Measurements from ENCODE around the gene HGS. TPM values are rescaled to one million over a fixed set of nuclear protein-coding genes. Genes with fewer than 3 reads are reported as not detected.
A peak's percentile ranks its signal among the peaks of the same experiment; 100 is the strongest.

HGS gene
- total and polyA plus RNA-seq, 2 of the 13 experiments (the other 11 are each of a cell fraction or from before 2014, with no cell fraction given): 73.3 to 78.1 TPM

DNA sequence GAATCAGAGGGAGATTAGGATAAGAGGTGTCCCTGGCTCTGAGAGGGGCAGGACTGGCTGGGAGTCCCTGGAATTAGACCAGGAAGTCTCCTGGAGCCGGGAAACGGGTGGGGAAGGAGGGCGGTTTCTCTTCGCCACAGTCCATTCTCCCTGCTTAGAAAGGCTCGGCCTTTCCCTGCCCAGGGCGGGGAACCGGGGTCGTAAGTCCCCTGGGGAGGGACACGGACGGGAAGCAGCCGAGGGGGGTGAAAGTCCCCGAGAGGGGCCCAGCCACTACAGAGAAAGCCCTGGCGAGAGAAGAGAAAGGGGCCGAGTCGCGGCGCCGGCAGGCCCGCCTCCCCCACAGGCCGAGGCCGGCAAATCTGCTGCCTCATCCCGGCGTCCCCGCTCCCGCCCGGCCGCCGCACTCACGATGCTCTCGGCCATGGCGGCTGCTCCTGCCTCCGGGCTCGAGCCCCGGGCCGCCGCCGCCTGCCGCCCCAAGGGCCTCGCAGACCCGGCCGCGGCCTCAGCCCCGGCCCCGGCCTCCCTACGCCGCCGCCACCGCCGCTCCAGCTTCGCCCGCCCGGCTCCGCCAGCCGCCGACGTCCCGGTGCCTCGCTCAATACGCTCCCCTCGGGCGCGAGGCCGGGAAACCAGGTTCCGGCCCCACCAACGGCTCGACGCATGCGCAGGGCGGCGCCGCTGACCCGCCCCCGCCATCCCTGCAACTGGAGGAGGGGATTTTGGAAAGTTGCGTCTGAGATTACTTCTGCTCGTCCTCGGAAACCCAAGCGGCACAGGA, 47.1 kb upstream of the HGS start, which contains the start of the genes NPLOC4 and TSPAN10 (continued):
- TF ChIP-seq ELF3 (CRISPR knock-in tag; IDR thresholded peaks at IDR 0.05) (peak; percentile 71), ZNF225 (CRISPR knock-in tag; IDR thresholded peaks at IDR 0.05) (peak; percentile 62; the same call in 1 of the 2 replicates), ZNF7 (CRISPR knock-in tag; IDR thresholded peaks at IDR 0.05) (peak; percentile 54; the same call in 1 of the 2 replicates), ATF1 (CRISPR knock-in tag; IDR thresholded peaks at IDR 0.05) (no peak), KDM2A (CRISPR knock-in tag; IDR thresholded peaks at IDR 0.05; ENCODE audit: borderline replicate concordance, low read depth) (peak; percentile 98), PLRG1 (conservative IDR thresholded peaks at IDR 0.05) (no peak), HMG20B (CRISPR knock-in tag; conservative IDR thresholded peaks at IDR 0.05) (0 out of 2 replicates have a peak, but pooled peaks have one; percentile 11), THYN1 (CRISPR knock-in tag; IDR thresholded peaks at IDR 0.05; ENCODE audit: borderline replicate concordance, low read depth) (no peak), ZNF724P (CRISPR knock-in tag; IDR thresholded peaks at IDR 0.05; ENCODE audit: borderline replicate concordance) (peak; percentile 51; the same call in 1 of the 2 replicates), FOXC1 (CRISPR knock-in tag; IDR thresholded peaks at IDR 0.05; ENCODE audit: borderline replicate concordance) (no peak), ZNF263 (CRISPR knock-in tag; IDR thresholded peaks at IDR 0.05) (peak; percentile 65), SRSF1 (optimal IDR thresholded peaks at IDR 0.05; ENCODE audit: low read depth, low read length) (peak; percentile 92), ZNF253 (CRISPR knock-in tag; IDR thresholded peaks at IDR 0.05; ENCODE audit: borderline replicate concordance) (no peak), PCBP1 (IDR thresholded peaks at IDR 0.05; ENCODE audit: borderline replicate concordance, low read depth, low read length) (no peak), ARNT (IDR thresholded peaks at IDR 0.05) (no peak), KDM6A (CRISPR knock-in tag; IDR thresholded peaks at IDR 0.05; ENCODE audit: low read depth) (no peak), ZFX (CRISPR knock-in tag; IDR thresholded peaks at IDR 0.05; ENCODE audit: low read depth) (peak; percentile 96), SP2 (CRISPR knock-in tag; IDR thresholded peaks at IDR 0.05) (peak; percentile 79)
- TF ChIP-seq, protein P1, sequence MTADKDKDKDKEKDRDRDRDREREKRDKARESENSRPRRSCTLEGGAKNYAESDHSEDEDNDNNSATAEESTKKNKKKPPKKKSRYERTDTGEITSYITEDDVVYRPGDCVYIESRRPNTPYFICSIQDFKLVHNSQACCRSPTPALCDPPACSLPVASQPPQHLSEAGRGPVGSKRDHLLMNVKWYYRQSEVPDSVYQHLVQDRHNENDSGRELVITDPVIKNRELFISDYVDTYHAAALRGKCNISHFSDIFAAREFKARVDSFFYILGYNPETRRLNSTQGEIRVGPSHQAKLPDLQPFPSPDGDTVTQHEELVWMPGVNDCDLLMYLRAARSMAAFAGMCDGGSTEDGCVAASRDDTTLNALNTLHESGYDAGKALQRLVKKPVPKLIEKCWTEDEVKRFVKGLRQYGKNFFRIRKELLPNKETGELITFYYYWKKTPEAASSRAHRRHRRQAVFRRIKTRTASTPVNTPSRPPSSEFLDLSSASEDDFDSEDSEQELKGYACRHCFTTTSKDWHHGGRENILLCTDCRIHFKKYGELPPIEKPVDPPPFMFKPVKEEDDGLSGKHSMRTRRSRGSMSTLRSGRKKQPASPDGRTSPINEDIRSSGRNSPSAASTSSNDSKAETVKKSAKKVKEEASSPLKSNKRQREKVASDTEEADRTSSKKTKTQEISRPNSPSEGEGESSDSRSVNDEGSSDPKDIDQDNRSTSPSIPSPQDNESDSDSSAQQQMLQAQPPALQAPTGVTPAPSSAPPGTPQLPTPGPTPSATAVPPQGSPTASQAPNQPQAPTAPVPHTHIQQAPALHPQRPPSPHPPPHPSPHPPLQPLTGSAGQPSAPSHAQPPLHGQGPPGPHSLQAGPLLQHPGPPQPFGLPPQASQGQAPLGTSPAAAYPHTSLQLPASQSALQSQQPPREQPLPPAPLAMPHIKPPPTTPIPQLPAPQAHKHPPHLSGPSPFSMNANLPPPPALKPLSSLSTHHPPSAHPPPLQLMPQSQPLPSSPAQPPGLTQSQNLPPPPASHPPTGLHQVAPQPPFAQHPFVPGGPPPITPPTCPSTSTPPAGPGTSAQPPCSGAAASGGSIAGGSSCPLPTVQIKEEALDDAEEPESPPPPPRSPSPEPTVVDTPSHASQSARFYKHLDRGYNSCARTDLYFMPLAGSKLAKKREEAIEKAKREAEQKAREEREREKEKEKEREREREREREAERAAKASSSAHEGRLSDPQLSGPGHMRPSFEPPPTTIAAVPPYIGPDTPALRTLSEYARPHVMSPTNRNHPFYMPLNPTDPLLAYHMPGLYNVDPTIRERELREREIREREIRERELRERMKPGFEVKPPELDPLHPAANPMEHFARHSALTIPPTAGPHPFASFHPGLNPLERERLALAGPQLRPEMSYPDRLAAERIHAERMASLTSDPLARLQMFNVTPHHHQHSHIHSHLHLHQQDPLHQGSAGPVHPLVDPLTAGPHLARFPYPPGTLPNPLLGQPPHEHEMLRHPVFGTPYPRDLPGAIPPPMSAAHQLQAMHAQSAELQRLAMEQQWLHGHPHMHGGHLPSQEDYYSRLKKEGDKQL (CRISPR knock-in tag; IDR thresholded peaks at IDR 0.05; ENCODE audit: low read depth): 0 out of 2 replicates have a peak, but pooled peaks have one; percentile 44
- TF ChIP-seq, protein P2, sequence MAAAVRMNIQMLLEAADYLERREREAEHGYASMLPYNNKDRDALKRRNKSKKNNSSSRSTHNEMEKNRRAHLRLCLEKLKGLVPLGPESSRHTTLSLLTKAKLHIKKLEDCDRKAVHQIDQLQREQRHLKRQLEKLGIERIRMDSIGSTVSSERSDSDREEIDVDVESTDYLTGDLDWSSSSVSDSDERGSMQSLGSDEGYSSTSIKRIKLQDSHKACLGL (CRISPR knock-in tag; IDR thresholded peaks at IDR 0.05): peak; percentile 66
- TF ChIP-seq, protein P3, sequence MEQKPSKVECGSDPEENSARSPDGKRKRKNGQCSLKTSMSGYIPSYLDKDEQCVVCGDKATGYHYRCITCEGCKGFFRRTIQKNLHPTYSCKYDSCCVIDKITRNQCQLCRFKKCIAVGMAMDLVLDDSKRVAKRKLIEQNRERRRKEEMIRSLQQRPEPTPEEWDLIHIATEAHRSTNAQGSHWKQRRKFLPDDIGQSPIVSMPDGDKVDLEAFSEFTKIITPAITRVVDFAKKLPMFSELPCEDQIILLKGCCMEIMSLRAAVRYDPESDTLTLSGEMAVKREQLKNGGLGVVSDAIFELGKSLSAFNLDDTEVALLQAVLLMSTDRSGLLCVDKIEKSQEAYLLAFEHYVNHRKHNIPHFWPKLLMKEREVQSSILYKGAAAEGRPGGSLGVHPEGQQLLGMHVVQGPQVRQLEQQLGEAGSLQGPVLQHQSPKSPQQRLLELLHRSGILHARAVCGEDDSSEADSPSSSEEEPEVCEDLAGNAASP (CRISPR knock-in tag; IDR thresholded peaks at IDR 0.05; ENCODE audit: borderline replicate concordance): peak; percentile 81
- TF ChIP-seq, protein P4, sequence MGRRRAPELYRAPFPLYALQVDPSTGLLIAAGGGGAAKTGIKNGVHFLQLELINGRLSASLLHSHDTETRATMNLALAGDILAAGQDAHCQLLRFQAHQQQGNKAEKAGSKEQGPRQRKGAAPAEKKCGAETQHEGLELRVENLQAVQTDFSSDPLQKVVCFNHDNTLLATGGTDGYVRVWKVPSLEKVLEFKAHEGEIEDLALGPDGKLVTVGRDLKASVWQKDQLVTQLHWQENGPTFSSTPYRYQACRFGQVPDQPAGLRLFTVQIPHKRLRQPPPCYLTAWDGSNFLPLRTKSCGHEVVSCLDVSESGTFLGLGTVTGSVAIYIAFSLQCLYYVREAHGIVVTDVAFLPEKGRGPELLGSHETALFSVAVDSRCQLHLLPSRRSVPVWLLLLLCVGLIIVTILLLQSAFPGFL (CRISPR knock-in tag; IDR thresholded peaks at IDR 0.05): no peak
